WERI-Rb-1 (cell line): ENCODE results near the gene RAPH1.

Experiments
- DNase-seq: peaks from one replicate; pipeline ENCODE4 v3.0.0-alpha.2; 2020
- H3K27ac ChIP-seq: fragments of 250-450 bp; sonication (Bioruptor Pico); 2 replicates; pipeline ENCODE4 v1.5.1; 2020; ENCODE audit warnings: mild to moderate bottlenecking, moderate library complexity
- H3K27me3 ChIP-seq: fragments of 250-450 bp; sonication (Bioruptor Pico); 2 replicates; pipeline ENCODE4 v1.5.1; 2021; ENCODE audit warnings: mild to moderate bottlenecking, low read depth, moderate library complexity; ENCODE audit not compliant: insufficient read depth, severe bottlenecking
- H3K36me3 ChIP-seq: fragments of 250-450 bp; sonication (Bioruptor Pico); 2 replicates; pipeline ENCODE4 v1.5.1; 2020; ENCODE audit warnings: mild to moderate bottlenecking, moderate library complexity
- H3K4me3 ChIP-seq: 2 replicates; pipeline ENCODE4 v1.5.1; 2011; ENCODE audit warnings: low read depth, mild to moderate bottlenecking, control low read depth, low read length
- H3K9me3 ChIP-seq: fragments of 250-450 bp; sonication (Bioruptor Pico); 2 replicates; pipeline ENCODE4 v1.5.1; 2021; ENCODE audit warnings: mild to moderate bottlenecking, moderate library complexity; ENCODE audit not compliant: severe bottlenecking
- TF ChIP-seq, protein P1 (sequence below): IDR thresholded peaks from 2 replicates; pipeline ENCODE4 v1.5.1; 2011; ENCODE audit warnings: low read depth, mild to moderate bottlenecking, control low read depth, inconsistent platforms, low read length

The RAPH1 gene

DNA sequence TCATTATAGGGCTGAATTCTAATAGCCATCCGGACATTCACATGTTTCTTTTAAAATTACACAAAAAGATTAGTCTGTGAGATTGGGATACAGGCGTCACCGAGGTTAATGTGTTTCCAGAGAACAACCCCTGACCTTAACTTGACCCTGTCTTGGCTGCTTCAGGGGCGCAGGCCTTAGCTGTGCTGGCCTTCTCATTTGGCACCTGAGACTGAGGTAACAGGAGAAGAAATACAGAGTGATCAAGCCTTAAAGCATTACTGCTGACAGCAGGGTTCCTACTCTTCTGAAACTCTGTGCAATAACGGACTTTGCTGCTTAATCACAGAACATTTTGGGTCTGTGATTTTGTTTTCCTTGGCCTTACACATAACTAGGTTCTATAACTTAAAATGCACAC lies 92.6 kb downstream of the RAPH1 start:
- TF ChIP-seq, protein P1, sequence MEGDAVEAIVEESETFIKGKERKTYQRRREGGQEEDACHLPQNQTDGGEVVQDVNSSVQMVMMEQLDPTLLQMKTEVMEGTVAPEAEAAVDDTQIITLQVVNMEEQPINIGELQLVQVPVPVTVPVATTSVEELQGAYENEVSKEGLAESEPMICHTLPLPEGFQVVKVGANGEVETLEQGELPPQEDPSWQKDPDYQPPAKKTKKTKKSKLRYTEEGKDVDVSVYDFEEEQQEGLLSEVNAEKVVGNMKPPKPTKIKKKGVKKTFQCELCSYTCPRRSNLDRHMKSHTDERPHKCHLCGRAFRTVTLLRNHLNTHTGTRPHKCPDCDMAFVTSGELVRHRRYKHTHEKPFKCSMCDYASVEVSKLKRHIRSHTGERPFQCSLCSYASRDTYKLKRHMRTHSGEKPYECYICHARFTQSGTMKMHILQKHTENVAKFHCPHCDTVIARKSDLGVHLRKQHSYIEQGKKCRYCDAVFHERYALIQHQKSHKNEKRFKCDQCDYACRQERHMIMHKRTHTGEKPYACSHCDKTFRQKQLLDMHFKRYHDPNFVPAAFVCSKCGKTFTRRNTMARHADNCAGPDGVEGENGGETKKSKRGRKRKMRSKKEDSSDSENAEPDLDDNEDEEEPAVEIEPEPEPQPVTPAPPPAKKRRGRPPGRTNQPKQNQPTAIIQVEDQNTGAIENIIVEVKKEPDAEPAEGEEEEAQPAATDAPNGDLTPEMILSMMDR: no peak
- H3K9me3 ChIP-seq: no peaks in the 10 kb centered on the region
- no peak overlapping the region for H3K4me3 ChIP-seq
- H3K36me3 ChIP-seq: peaks cover 31% of the 10 kb centered on the region
- H3K27me3 ChIP-seq: no peaks in the 10 kb centered on the region
- H3K27ac ChIP-seq: no peak overlapping the region
- DNase-seq: no peak

DNA sequence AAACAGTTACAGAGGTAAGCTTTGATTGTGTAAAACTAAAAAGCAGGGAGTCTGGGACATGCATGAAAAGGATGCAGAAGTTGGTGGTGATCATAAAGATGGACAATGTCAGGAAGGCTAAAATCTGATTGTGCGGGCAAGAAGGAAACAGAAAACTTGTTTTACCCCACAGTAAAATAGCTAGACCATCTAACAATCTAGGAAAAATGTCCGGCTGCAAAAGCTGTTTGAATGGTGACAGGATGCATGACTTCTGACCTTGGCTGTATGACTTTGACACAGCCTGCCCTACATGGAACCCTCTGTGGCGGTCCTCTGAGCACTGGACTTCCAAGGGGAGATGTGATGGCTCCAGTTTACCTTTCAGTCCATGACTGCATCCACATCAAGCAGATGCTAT lies 93.6 kb downstream of the RAPH1 start:
- peaks cover 30% of the 10 kb centered on the region for H3K36me3 ChIP-seq

DNA sequence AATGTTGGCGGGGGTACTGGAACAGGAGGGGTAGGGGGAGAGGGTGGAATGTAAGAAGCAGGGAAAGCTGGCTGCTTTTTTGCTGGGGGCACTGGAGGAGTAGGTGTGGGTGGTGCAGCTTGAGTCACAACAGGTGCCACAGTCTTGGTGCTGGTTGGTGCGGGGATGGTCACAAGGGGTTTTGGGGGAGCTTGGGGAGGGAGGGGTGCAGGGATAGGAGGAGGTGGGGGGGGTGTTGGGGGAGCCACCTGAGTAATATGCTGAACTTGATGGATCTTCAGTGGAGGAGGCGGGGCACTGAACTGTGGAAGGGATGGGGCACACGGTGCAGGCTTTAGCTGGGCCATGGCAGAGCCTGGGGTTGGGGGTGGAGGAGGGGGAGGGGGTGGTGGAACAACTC lies 94.4 kb downstream of the RAPH1 start:
- H3K27me3 ChIP-seq: no peaks in the 10 kb centered on the region
- no peak for DNase-seq
- no peaks in the 10 kb centered on the region for H3K9me3 ChIP-seq
- H3K36me3 ChIP-seq: peaks cover 24% of the 10 kb centered on the region
- H3K27ac ChIP-seq: no peak overlapping the region
- TF ChIP-seq, protein P1: no peak
- no peak overlapping the region for H3K4me3 ChIP-seq

More for the DNA sequence above, 93.6 kb downstream of the RAPH1 start:
- no peak overlapping the region for H3K4me3 ChIP-seq
- TF ChIP-seq, protein P1: no peak
- H3K9me3 ChIP-seq: no peaks in the 10 kb centered on the region
- DNase-seq: no peak
- no peak overlapping the region for H3K27ac ChIP-seq
- no peaks in the 10 kb centered on the region for H3K27me3 ChIP-seq

DNA sequence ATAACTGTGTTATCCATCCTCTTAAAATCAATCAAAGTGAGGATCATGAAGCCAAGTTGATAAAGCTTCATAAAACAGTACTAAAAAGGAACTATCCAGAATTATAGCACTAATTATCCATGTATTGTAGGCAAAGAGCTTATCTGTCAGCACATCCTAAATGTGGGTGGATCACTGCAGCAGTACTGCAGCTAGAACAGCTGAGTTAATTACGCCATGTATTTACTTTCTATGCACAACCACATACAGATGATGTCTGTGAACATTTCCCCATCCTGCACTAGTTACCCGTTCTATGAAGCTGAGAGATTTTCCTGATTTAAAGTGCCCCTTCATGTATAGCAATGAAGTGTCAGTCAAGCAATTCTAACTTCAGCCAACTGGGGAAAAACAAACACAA lies 96.6 kb downstream of the RAPH1 start:
- Histone ChIP-seq H3K4me3 (no peak overlapping the region), H3K27me3 (no peaks in the 10 kb centered on the region), H3K27ac (no peak overlapping the region), H3K9me3 (no peaks in the 10 kb centered on the region), H3K36me3 (peaks cover 24% of the 10 kb centered on the region)
- DNase-seq: no peak
- TF ChIP-seq, protein P1: no peak

DNA sequence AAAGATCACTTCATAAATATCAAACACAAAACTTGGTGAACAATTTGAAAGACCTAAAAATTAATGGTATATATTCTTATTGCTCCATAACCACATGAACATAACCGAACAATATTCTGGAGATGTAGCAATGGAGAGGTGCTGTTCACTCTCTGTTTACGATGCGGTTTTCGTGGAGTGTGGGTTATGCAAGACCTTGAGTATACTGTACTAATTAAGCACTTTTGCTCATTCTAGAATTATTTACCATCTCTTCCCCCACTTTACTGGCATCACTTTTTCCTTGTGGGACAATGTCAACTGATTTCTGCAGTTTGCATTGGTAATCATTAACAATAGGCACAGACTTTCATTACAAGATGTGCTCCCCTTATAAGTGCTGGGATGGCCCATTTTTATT lies 97.6 kb downstream of the RAPH1 start:
- no peak overlapping the region for H3K4me3 ChIP-seq
- no peaks in the 10 kb centered on the region for H3K27me3 ChIP-seq
- TF ChIP-seq, protein P1: no peak
- no peaks in the 10 kb centered on the region for H3K9me3 ChIP-seq
- no peak for DNase-seq
- no peak overlapping the region for H3K27ac ChIP-seq
- peaks cover 21% of the 10 kb centered on the region for H3K36me3 ChIP-seq

DNA sequence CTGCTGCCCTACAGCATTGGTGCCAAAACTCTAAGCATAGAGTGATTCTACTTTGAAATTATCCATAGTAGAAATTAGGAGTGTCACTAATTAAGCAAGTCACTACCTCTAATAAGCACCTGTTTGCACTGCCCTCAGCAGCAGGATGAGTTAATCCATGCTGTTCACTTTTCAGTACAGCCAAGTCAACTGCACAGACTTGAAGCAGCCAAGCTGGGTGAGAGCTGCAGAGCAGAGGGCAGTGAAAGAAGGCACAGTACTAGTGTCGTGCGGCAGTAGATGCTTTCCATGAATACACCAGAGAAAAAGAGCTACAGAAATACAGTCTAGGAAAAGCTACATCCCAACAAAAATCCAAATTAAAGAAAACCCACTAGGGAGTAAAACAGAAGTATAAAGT lies 98.6 kb downstream of the RAPH1 start:
- no peak for DNase-seq
- H3K36me3 ChIP-seq: peaks cover 12% of the 10 kb centered on the region
- no peaks in the 10 kb centered on the region for H3K9me3 ChIP-seq
- no peak overlapping the region for H3K4me3 ChIP-seq
- H3K27me3 ChIP-seq: no peaks in the 10 kb centered on the region
- no peak overlapping the region for H3K27ac ChIP-seq
- TF ChIP-seq, protein P1: no peak
